Lower leg skin (tissue), 4 donors: ENCODE results near the gene MAEA. TPM values are rescaled to one million over a fixed set of nuclear protein-coding genes. Genes with fewer than 3 reads are reported as not detected.

Experiments
- DNase-seq, 2 donors: peaks; one replicate each; pipeline ENCODE4 v3.0.0-alpha.2; 2019; ENCODE audit warnings: low spot score in 2 of 2
- H3K4me3 ChIP-seq: fragments of 200-600 bp; sonication (generic); 2 replicates; pipeline ENCODE4 v1.5.1; 2017; ENCODE audit warnings: mild to moderate bottlenecking, low read depth; ENCODE audit not compliant: poor library complexity, severe bottlenecking
- CTCF ChIP-seq, 3 donors: fragments of 450-650 bp; IDR thresholded peaks; one replicate each; pipeline ENCODE4 v1.5.1; 2016; ENCODE audit warnings: antibody characterized with exemption in 3 of 3, mild to moderate bottlenecking in 3 of 3, moderate library complexity in 2 of 3
- POLR2A ChIP-seq, 2 donors: fragments of 450-650 bp; IDR thresholded peaks; one replicate each; pipeline ENCODE4 v1.6.1; 2016 to 2017; ENCODE audit warnings: antibody characterized with exemption in 2 of 2, mild to moderate bottlenecking in 1 of 2, moderate library complexity in 1 of 2
- WGBS, 2 donors: methylation state at CpG; one replicate each; pipeline ENCODE4 v1.1.5; 2018; 5-methylcytosine and 5-hydroxymethylcytosine counted together
- intact Hi-C: fragments of 100-400 bp; cut with DNase I; formaldehyde crosslinking; loops from one replicate; pipeline ENCODE4 v1.15.0; 2023; ENCODE audit warnings: low total_unique reads
- total RNA-seq, 4 donors: library from RNA; depleted of rRNA; stranded (reverse); fragments of >200 nt; gene quantifications; one replicate each; pipeline ENCODE4 v1.1.0, GENCODE V29; 2016

MAEA gene
- total RNA-seq, 4 donors from 2014 or later = 79.6 to 124 (median 89.4) TPM

- DNase-seq = peak in 1 of 2 donors; percentile 54
- intact Hi-C loops = loop anchor here (10.0 kb wide), 1 partner anchor 249 kb away; no protein-coding TSS in a partner anchor
- 86 to 89% methylated on average over 9 of the region's 9 CpGs for WGBS, 2 donors
- no peak overlapping the region for H3K4me3 ChIP-seq
- no peak for TF ChIP-seq CTCF (IDR thresholded peaks at IDR 0.05)
- TF ChIP-seq POLR2A (IDR thresholded peaks at IDR 0.05) = no peak
Measured at GRCh38 chr4:1283711-1284110, 6.0 kb upstream of the MAEA start.

GRCh38 chr4:1285151-1285789, 4.4 kb upstream of the MAEA start:
- no peak for TF ChIP-seq CTCF (IDR thresholded peaks at IDR 0.05)
- TF ChIP-seq POLR2A (IDR thresholded peaks at IDR 0.05) = no peak
- no peak overlapping the region for H3K4me3 ChIP-seq
- intact Hi-C loops = loop anchor here (10.0 kb wide), 1 partner anchor 250 kb away; no protein-coding TSS in a partner anchor
- DNase-seq = peak in 1 of 2 donors; percentile 59
- 85 to 94% methylated on average over 11 of the region's 11 CpGs for WGBS, 2 donors

GRCh38 chr4:1285790-1286553, 3.7 kb upstream of the MAEA start:
- TF ChIP-seq POLR2A (IDR thresholded peaks at IDR 0.05) (no peak), CTCF (IDR thresholded peaks at IDR 0.05) (no peak)
- intact Hi-C loops = loop anchor here (10.0 kb wide), 1 partner anchor 251 kb away; no protein-coding TSS in a partner anchor
- 90 to 92% methylated on average over 17 to 21 of the region's 21 CpGs for WGBS, 2 donors
- H3K4me3 ChIP-seq = no peak overlapping the region
- DNase-seq = peak in 1 of 2 donors; percentile 82

GRCh38 chr4:1288786-1289185, 905 bp upstream of the MAEA start:
- TF ChIP-seq POLR2A (IDR thresholded peaks at IDR 0.05) = no peak
- TF ChIP-seq CTCF (IDR thresholded peaks at IDR 0.05) = no peak
- 51 to 69% methylated on average over 7 of the region's 7 CpGs for WGBS, 2 donors
- intact Hi-C loops = loop anchor here (10.0 kb wide), 1 partner anchor 254 kb away; no protein-coding TSS in a partner anchor
- peak in 1 of 2 donors; percentile 52 for DNase-seq
- H3K4me3 ChIP-seq = no peak overlapping the region

- 1 to 2% methylated on average over 24 to 37 of the region's 47 CpGs for WGBS, 2 donors
- peak overlapping the region; percentile 78 for H3K4me3 ChIP-seq
- TF ChIP-seq POLR2A (IDR thresholded peaks at IDR 0.05) (no peak), CTCF (IDR thresholded peaks at IDR 0.05) (no peak)
- DNase-seq = peak in 1 of 2 donors; percentile 88
- intact Hi-C loops = no loop called here
Measured at GRCh38 chr4:1290165-1290977, 680 bp downstream of the MAEA start.
